Lower lobe of right lung (tissue), 2 donors: Measurements from ENCODE around the gene LDLRAD4. TPM values are rescaled to one million over a fixed set of nuclear protein-coding genes. Genes with fewer than 3 reads are reported as not detected.

Experiments used
- ATAC-seq, 2 donors: fragments of 200-7000 bp; cut with Tn5 transposase; one replicate each; pipeline ENCODE4 v1.9.1; 2020 to 2022; ENCODE audit warnings: mild to moderate bottlenecking in 2 of 2, moderate library complexity in 2 of 2
- DNase-seq: peaks from one replicate; pipeline ENCODE4 v3.0.0-alpha.2; 2020
- H3K27ac ChIP-seq: fragments of 200-600 bp; one replicate; pipeline ENCODE4 v1.8.0; 2022
- H3K27me3 ChIP-seq: fragments of 200-600 bp; one replicate; pipeline ENCODE4 v1.8.0; 2022; ENCODE audit warnings: low read depth
- H3K36me3 ChIP-seq: fragments of 200-600 bp; one replicate; pipeline ENCODE4 v1.8.0; 2022; ENCODE audit warnings: mild to moderate bottlenecking
- H3K4me1 ChIP-seq: fragments of 200-600 bp; one replicate; pipeline ENCODE4 v1.8.0; 2022
- H3K4me3 ChIP-seq: fragments of 200-600 bp; one replicate; pipeline ENCODE4 v1.8.0; 2022; ENCODE audit warnings: mild to moderate bottlenecking
- H3K9me3 ChIP-seq: fragments of 200-600 bp; one replicate; pipeline ENCODE4 v1.8.0; 2022
- intact Hi-C: fragments of 100-400 bp; cut with DNase I; formaldehyde crosslinking; loops from one replicate; pipeline ENCODE4 v1.11.0; 2022
- total RNA-seq: library from RNA; stranded (reverse); fragmentation: NEBNext Ultra II Directional; extraction: Animal tissue kit (Norgen Biotek cat#: 25700); gene quantifications from one replicate; pipeline ENCODE4 v1.2.1, GENCODE V29; 2021
- TF ChIP-seq, protein P1 (sequence below): fragments of 200-600 bp; IDR thresholded peaks from one replicate; pipeline ENCODE4 v1.8.0; 2022; ENCODE audit warnings: antibody characterized with exemption, mild to moderate bottlenecking
- donor health status: DM: no; HTN: yes; CAD: no; lungs with severe emphysema.

The LDLRAD4 gene
- total RNA-seq, 1 donor from 2014 or later, result 24.6 TPM

DNA sequence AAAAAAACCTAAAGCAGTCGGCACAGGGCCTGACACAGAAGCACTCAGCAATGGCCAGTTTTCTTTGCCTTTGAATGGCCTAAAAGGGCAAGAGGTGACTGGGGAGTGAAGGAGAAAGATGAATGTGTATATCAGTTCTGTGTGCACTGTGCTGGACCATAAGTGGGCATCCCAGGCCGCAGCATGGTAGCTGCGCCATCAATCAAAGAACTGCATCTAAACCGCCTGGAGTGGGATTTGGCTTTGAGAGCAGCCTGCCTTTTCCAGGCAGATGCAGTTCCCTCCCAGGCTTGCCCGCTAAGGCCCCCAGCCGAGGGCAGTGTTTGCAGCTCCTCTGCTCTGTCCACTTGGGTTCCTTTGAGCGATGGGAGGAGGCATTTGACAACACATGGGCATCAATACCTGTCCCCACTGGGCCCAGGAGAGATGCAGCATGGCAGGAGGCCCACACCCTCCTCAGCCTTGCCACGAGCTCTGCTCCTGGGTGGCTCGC is 363.7 kb downstream of the LDLRAD4 start:
- Histone ChIP-seq H3K4me1 (peaks cover 32% of the 10 kb centered on the region), H3K36me3 (no peaks in the 10 kb centered on the region), H3K4me3 (no peak overlapping the region), H3K9me3 (no peaks in the 10 kb centered on the region), H3K27me3 (no peaks in the 10 kb centered on the region), H3K27ac (no peak overlapping the region)
- no peak for ATAC-seq
- intact Hi-C loops, result no loop called here
- DNase-seq, result no peak
- TF ChIP-seq, protein P1, sequence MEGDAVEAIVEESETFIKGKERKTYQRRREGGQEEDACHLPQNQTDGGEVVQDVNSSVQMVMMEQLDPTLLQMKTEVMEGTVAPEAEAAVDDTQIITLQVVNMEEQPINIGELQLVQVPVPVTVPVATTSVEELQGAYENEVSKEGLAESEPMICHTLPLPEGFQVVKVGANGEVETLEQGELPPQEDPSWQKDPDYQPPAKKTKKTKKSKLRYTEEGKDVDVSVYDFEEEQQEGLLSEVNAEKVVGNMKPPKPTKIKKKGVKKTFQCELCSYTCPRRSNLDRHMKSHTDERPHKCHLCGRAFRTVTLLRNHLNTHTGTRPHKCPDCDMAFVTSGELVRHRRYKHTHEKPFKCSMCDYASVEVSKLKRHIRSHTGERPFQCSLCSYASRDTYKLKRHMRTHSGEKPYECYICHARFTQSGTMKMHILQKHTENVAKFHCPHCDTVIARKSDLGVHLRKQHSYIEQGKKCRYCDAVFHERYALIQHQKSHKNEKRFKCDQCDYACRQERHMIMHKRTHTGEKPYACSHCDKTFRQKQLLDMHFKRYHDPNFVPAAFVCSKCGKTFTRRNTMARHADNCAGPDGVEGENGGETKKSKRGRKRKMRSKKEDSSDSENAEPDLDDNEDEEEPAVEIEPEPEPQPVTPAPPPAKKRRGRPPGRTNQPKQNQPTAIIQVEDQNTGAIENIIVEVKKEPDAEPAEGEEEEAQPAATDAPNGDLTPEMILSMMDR, result no peak

DNA sequence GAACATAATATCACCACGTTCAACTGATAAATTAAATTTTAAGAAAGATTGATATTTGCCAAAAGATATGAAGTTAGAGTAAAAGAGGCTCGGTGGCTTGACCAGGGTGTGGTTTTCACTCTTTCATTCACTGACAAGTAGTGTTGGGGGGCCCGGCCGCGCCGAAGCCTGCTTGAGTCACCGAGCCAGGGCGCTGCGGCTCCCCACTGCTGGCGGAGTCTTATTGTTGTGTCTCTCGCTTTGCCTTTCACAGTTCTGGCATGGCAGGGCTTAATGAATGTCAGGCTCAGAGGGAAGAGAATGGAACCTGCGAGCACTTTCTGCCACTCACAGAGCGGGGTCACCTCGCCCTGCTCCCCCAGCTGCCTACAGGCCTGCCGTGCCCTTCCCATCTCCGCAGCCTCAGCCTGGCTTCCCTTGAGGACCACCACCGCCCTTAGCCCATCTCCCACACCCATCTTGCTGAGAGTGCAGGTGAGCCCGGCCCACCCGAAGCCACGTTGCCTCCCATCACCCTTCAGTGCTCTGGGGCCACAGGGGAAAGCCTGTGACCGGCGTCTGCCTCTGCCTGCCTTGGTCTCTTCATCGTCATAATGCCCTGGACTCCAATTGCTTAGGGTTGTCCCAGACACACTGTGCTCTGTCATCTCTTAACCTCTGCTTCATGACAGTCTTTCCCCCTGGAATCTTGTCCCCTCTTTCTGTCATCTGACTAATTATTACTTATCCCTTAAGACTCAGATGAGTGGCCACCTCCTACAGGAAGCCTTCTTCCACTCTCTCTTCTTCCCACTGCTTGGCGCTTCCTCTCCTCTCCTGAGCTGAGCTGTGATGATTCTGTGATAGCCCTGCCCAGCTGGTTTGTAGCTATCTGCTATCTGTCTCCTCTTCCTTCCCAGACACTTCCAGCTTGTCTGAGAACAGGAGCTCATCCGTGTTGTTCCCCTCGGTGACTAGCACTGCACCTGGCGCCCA is 365.3 kb downstream of the LDLRAD4 start:
- Histone ChIP-seq H3K9me3 (no peaks in the 10 kb centered on the region), H3K4me1 (peaks cover 30% of the 10 kb centered on the region), H3K27ac (no peak overlapping the region), H3K4me3 (no peak overlapping the region), H3K36me3 (no peaks in the 10 kb centered on the region), H3K27me3 (no peaks in the 10 kb centered on the region)
- ATAC-seq (no peak), DNase-seq (no peak)
- TF ChIP-seq, protein P1, result no peak
- intact Hi-C loops, result no loop called here

DNA sequence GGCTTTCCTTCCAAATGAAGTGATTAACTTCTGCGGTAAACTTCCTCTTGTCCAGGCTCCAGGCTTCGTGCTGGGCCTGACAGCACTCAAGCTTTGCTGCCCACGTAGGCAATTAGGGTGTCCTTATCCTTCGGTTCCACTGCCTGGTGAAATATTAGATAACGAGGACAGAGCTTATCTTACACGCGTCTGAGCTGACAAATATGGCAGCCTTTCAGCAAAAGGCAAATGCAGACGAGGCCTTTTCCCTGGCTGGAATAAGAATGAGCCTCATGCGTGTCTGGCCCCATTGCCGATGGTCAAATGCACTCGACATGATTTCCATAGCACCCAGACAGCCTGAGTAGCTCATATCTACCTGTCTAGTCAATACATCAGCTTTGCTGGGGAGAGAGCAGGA is 366.3 kb downstream of the LDLRAD4 start:
- Histone ChIP-seq H3K9me3 (no peaks in the 10 kb centered on the region), H3K27ac (peak overlapping the region; percentile 8), H3K4me3 (no peak overlapping the region), H3K4me1 (peaks cover 20% of the 10 kb centered on the region), H3K27me3 (no peaks in the 10 kb centered on the region), H3K36me3 (no peaks in the 10 kb centered on the region)
- intact Hi-C loops, result no loop called here
- ATAC-seq (peak in 1 of 2 donors; percentile 27), DNase-seq (no peak)
- TF ChIP-seq, protein P1, result no peak

DNA sequence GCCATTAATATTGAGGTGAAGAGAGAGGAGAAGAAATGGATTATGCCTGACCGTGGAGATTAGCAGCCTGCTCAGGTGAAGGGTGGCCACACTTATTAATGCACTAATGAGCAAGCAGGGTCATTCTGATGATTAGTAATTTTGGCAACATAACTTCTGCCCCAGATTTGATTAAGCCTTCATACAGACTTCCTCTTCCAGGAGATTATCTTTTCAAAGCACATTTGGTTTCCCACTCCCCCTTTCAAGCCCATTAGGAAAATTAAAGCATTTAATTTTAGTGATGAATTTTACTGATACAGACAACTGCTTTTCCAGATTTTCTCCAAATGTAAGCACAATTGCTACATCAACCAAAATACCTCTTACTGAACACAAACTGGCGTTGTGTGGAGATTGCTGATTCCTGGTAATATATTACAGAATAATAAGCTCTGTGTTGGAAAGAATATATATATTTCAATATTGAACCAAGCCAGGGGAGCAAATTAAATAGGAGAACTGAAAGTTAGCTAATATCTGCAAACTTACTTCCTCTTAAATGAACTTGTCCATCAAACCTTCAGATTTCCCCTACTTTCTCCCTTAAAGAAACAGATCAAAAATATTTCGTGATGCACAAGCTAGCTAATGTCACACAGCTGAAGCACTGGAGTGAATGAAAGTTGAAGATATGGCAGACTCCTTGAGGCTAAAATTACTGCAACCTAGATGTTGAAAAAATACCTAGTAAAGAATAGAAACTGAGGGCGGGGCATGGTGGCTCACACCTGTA is 367.0 kb downstream of the LDLRAD4 start:
- ATAC-seq, result peak; percentile 32 to 48
- H3K4me3 ChIP-seq, result no peak overlapping the region
- H3K9me3 ChIP-seq, result no peaks in the 10 kb centered on the region
- peak overlapping the region; percentile 8 for H3K27ac ChIP-seq
- no peak for DNase-seq
- no peaks in the 10 kb centered on the region for H3K27me3 ChIP-seq
- H3K36me3 ChIP-seq, result no peaks in the 10 kb centered on the region
- TF ChIP-seq, protein P1, result no peak
- intact Hi-C loops, result no loop called here
- H3K4me1 ChIP-seq, result peaks cover 14% of the 10 kb centered on the region

DNA sequence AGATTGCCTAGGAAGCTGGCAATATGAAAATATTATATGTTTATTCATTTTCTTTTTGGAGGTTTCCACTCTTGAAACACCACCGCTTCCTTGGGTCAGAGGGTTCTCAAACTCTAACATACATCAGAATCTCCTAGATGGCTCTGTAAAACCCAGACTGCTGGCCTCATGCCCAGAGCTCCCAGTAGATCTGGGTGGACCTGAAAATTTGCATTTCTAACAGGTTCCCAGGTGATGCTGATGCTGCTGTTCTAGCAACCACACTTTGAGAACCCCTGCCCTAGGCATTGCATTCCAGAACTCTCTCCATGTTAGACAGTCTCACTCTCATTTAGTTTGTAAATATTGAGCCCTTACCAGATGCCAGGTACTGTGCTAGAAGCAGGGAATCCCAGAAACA is 368.4 kb downstream of the LDLRAD4 start:
- H3K36me3 ChIP-seq, result no peaks in the 10 kb centered on the region
- no peak for DNase-seq
- no peaks in the 10 kb centered on the region for H3K27me3 ChIP-seq
- TF ChIP-seq, protein P1, result no peak
- H3K4me3 ChIP-seq, result no peak overlapping the region
- no peak for ATAC-seq
- intact Hi-C loops, result no loop called here
- peaks cover 17% of the 10 kb centered on the region for H3K4me1 ChIP-seq
- no peaks in the 10 kb centered on the region for H3K9me3 ChIP-seq
- H3K27ac ChIP-seq, result no peak overlapping the region
